ENCODE data around the gene BZW1.

The BZW1 gene

DNA sequence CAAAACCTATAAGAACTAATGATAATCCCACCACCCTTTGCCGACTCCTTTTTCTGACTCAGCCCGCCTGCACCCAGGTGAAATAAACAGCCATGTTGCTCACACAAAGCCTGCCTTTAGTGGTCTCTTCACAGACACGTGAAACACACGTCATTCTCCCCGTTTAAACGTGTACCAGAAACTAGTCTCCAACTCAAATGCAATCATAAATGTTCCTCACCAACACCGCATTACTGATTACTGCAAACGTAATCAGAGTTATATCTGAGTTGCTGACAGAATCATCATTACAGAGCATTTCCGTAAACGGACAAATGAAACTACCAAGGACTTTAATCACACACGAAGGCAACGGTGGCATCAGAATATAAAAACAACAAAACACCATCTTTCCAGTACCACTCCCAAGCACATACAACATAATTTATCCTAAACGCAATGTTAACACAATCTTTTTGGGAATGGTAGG, 50.9 kb downstream of the BZW1 start:
- H3K4me3 ChIP-seq (ENCODE audit: low read depth, low read length), result peak overlapping the region; percentile 94
- TF ChIP-seq CTCF (IDR thresholded peaks at IDR 0.05; ENCODE audit: low read depth, low read length), result no peak

GRCh38 chr2:200863782-200864175, 52.1 kb downstream of the BZW1 start:
- H3K4me3 ChIP-seq (ENCODE audit: low read depth, low read length), result peak overlapping the region; percentile 94
- no peak for TF ChIP-seq CTCF (IDR thresholded peaks at IDR 0.05; ENCODE audit: low read depth, low read length)

DNA sequence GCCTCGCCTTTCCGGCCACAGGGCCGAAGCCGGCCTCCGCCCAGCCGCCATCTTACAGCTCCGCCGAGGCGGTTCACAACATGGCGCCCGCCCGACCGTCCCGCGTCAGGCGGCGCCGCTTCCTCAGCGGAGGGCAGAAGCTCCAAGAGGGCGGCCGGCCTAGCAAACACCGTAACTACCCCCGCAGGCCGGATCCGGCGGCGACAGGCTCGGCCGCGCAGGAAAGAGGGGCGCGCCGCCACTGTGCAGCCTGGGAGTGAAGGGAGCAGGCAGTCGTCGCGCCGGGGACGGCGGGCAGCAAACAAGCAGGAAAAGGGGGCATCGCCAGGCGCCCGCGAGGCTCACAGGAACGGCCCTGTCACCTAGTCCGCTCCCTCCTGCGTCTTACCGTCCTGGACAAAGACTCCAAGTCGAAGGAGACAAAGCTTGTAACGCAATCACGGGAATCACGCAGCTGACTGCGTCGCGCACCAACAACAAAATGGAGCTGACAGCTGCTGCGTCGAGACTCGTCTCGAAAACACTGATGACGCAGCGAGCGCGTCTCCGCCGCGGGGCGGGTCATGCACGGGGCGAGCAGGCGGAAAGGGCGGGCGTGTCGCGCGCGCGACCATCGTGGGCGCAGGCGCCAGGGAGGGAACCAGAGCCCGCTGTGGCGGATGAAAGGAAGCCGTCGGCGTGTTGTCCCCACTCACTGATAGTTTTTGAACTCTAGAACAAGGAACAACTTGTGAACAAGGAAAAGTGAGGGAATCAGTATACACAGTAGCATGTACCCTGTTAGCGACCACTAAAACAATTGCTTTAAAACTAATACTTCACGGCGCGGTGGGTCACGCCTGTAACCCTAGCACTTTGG, 52.7 kb downstream of the BZW1 start, which contains the start of gene CLK1:
Gene CLK1, minus strand, starts transcription at position 483 of the 859 bp plus-strand sequence. CDS start 2,796 bp downstream, outside the sequence.
- peak within 1 kb of the TSS; percentile 94 for H3K4me3 ChIP-seq (ENCODE audit: low read depth, low read length)
- no peak for TF ChIP-seq CTCF (IDR thresholded peaks at IDR 0.05; ENCODE audit: low read depth, low read length)

GRCh38 chr2:200869014-200869413, 57.3 kb downstream of the BZW1 start:
- TF ChIP-seq CTCF (IDR thresholded peaks at IDR 0.05; ENCODE audit: low read depth, low read length), result no peak
- no peak overlapping the region for H3K4me3 ChIP-seq (ENCODE audit: low read depth, low read length)

DNA sequence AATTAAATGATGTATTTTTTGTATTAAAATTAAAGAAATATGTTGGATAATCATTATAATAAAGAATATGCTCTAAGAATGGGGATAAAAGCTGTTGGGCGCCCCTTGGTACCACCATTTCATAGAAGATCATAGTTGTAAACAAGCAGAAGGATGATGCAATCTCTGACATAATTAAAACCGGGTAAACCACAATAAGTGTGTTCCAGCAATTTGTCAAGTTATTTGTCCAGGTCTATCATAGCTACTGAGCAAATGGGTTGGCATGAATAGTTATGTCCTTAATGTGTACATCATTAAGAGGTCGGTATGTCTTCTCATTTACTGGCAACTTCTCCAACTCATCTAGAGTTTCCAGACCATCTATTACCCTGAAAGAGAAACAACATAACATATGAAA, 59.4 kb downstream of the BZW1 start:
- H3K4me3 ChIP-seq (ENCODE audit: low read depth, low read length), result no peak overlapping the region
- TF ChIP-seq CTCF (IDR thresholded peaks at IDR 0.05; ENCODE audit: low read depth, low read length), result no peak

- H3K4me3 ChIP-seq (ENCODE audit: low read depth, low read length), result no peak overlapping the region
- TF ChIP-seq CTCF (IDR thresholded peaks at IDR 0.05; ENCODE audit: low read depth, low read length), result no peak
Measured at GRCh38 chr2:200873560-200873959, 61.9 kb downstream of the BZW1 start.

Measured in WI38 (cell line).